GM18505 (cell line): ENCODE measurements around the gene ANKRD34B.

ENCODE experiments used
- ATAC-seq: cut with Tn5 transposase; IDR thresholded peaks from one replicate; pipeline ENCODE4 v1.9.1; 2021; ENCODE audit not compliant: unreplicated experiment
- POLR2A ChIP-seq: IDR thresholded peaks from 4 replicates; pipeline ENCODE4 v1.6.1; 2011; ENCODE audit warnings: borderline replicate concordance; ENCODE audit not compliant: insufficient read depth, insufficient read length; ENCODE audit errors: extremely low read depth

ANKRD34B gene

DNA sequence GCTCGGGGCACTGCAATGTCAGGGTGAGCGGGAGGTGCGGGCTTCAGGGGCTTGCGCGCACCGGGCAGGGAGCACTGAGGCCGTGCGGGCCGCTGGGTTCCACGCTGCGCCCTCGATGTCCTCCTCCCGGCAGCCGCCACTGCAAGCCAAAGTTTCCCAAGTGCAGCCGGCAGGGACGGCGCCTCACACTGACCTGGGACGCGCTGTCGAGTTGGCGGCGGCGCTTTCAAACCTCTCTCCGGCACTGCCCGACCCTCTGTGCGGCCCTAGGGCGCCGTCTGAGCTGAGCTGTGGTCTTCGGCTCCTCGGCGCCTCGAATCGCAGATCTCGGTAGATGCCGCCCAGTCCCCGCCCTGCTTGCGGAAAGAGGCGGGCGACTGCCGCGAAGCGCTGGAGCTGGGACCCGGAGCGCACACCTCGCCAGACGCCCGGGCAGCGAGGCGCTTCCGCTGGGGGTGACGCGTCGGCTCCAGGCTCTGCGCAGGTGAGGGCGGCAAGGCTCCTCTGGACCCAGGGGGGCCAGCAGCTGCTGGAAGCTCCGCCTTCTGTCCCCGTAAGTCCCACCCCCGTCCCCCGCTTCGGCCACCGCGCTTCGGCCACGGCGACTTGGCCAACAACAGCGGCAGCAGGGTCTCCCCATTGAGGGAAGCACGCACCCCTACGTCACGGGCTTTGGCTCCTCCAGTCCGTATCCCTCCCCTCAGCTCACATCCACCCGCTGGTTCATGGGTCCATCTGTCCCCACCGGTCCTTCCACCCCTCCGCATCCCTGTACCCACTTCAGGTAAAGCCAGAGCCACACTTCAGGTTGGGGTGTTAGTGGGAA, at the start of gene ANKRD34B:
Gene ANKRD34B (minus strand): TSS at position 320 of the 826 bp plus-strand sequence. CDS start 10,261 bp downstream, outside the sequence.
- ATAC-seq, result no peak
- no peak for TF ChIP-seq POLR2A

DNA sequence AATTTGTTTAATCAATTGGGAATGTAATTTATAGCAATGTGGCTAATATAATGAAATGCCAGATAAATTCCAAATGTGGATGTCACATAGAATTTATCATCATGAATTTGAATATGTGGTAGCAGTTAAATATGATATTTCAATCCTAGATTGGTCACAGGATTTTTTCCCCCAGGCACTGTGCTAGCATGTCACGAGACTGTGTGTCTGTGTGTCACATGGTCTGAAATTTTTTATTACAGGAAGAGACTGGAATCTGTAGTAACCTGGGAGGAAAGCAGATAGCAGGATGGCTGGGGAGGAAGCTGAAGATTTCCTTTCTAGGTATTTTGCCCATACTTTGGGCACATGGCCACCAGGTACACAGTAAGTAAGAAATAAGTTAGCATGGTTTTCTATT, 49.0 kb upstream of the ANKRD34B start:
- no peak for TF ChIP-seq POLR2A
- no peak for ATAC-seq

DNA sequence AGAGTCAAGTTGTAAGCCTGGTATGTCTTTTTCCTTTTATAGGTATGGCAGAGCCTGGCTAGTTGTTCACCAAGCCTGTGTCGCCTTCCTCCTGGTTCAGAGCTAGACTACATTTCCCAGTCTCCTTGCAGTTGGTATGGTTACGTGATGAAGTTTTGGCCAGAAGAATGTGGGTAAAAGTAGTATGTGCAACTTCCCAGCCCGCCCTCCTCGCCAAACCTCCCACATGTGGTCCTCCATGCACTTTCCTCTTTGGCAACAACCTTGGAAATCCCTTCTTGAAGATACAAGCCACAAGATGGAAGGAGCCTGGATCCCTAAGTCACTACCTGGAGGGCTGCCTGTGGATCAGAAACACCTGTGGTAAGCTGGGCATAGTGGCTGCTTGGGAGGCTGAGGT, 48.4 kb upstream of the ANKRD34B start:
- no peak for ATAC-seq
- TF ChIP-seq POLR2A, result no peak

DNA sequence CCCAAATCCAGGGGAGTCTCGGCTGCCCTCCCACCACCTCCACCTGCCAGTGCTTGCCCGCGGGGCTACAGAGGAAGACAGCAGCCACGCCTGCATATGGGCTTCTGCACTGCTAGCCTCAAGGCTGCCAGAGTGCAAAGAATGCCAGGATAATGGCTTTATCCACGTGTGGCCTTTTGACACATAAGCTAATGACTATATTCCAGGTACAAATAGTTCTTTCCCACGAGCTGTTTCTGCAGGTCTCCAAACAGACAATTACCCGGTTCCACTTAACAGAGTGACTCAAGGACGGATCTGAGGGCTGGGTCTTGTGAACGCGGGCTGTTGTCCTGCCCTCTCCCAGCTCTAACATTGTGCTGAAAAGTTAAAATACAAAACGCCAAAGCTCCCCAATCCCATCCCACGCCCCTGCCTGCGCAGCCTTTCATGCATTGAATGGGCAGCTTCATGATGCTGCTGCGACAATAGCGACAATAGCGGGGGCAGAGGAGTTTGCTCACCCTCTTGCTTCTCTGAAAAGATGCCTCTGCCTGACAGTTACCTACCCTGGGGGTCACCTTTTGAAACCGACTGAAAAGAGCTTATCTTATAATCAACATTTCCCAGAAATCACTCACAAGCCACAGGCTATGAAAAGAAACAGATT, 45.3 kb upstream of the ANKRD34B start:
- TF ChIP-seq POLR2A, result no peak
- no peak for ATAC-seq

DNA sequence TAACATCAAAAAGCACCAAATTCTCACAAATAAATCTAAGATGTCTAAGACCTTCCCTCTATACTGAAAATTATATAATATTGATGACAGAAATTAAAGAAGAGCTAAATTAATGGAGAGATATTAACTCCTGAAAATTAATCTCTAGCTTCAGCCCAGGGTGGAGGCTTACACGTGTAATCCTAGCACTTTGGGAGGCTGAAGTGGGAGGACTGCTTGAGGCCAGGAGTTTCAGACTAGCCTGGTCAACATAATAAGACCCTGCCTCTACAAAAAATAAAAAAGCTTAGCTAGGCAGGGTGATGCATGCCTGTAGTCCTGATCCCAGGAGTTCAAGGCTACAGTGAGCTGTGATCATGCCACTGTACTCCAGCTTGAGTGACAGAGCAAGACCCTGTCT, 39.6 kb upstream of the ANKRD34B start:
- ATAC-seq, result no peak
- TF ChIP-seq POLR2A, result no peak

DNA sequence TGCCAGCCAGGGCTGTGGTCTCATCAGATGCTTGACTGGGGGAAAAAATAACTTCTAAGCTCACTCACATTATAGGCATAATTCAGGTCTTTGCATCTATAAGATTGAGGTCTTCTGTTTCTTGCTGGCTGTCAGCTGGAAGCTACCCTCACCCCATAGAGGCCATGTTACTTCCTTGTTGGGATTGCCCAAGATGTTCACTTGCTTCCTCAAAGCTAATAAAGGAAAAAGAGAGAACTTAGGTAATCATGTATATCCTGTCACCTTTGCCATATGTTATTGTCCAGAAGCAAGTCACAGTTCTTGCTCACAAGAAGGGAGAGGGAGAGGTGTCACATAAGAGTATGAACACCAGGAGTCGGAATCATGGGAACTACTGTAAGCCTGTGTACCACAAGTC, 38.7 kb upstream of the ANKRD34B start:
- no peak for TF ChIP-seq POLR2A
- no peak for ATAC-seq

DNA sequence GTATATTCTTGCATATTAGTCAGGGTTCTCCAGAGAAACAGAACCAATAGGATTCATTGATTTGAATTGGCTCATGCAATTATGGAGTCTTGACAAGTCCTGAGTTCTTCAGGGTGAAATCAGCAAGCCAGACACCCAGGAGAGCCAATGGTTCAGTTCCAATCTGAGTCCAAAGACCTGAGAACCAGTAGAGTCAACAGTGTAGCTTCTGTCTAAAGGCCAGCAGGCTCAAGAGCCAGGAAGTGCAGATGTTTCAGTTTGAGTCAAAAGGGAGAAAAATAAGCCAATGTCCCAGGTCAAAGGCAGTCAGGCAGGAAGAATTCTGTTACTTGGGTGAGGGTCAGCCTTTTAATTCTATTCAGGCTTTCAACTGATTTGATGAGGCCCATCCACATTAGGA, 37.8 kb upstream of the ANKRD34B start:
- peak; percentile 76 for ATAC-seq

DNA sequence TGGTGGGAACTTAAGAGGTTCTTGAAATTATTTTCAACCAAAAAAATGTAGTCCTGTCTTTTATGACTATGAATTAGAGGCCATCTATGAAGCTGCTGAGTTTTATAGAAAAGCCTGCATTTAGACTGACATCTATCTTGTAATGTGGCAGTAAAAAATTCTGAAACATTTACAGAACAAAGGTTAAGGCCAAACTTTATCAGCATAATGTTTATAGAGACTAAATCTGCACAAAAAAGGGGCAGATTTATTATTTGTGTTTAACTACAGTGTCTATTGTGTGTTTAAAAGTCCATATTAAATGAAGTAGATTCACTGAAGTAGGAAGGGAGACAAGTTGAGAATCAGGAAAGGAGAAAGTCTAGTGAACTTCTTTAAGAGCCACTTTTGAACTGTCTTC, 37.3 kb upstream of the ANKRD34B start:
- no peak for ATAC-seq
- no peak for TF ChIP-seq POLR2A

More for the DNA sequence above, 37.8 kb upstream of the ANKRD34B start:
- TF ChIP-seq POLR2A, result no peak

DNA sequence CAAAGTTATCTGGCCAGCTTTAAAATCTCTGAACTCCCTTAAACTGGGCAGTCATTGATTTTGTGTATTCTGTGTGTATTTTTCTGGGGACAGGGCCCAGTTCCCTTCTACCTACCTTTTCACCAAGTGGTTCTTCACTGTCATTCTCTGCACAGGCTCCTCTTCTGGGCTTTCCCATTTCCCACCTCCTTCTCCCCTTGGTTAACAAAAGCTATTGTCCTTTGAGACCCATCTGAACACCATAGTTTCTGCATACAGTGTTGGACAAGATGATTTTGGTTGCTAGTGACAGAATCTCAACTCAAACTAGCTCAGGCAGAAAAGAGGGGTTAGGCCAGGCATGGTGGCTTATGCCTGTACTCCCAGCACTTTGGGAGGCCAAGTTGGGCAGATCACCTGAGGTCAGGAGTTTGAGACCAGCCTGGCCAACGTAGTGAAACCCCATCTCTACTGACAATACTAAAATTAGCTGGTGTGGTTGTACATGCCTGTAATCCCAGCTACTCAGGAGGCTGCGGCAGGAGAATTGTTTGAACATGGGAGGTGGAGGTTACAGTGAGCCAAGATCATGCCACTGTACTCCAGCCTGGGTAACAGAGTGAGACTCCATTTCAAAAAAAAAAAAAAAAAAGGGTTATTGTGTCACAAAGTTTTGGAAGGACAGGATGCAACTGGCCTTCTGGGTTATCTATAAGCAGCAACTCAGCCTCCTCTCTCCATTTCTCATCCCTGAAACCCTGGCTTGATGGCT, 31.0 kb upstream of the ANKRD34B start:
- no peak for ATAC-seq
- TF ChIP-seq POLR2A, result no peak

DNA sequence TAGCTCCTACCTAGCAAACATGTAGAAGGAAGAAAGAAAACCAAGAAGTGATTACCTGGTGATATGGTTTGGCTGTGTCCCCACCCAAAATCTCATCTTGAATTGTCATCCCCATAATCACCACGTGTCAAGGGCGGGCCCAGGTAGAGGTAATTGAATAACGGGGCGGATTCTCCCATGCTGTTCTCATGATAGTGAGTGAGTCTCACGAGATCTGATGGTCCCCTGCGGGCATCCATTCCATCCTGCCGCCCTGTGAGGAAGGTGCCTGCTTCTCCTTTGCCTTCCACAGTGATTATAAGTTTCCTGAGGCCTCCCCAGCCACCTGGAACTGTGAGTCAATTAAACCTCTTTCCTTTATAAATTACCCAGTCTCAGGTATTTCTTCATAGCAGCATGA, 27.4 kb upstream of the ANKRD34B start:
- no peak for TF ChIP-seq POLR2A
- ATAC-seq, result no peak

DNA sequence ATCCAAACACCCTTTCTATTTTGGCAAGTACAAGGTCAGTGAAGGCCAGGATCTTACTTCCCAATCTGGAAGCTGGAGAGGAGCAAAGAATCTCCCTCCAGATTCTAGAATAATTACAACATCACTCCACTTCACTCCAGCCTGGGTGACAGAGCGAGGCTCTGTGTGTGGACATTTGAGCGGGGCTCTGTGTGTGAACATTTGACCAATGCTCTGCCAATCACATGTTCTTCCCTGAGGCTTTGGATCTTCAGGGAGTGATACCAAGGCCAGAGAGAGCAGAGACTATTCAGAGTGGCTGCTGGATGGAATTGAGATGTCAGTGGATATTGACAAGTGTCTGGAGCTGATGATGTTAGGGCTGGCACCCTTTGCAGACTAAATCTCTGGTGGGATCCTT, 24.7 kb upstream of the ANKRD34B start:
- TF ChIP-seq POLR2A, result no peak
- ATAC-seq, result no peak

DNA sequence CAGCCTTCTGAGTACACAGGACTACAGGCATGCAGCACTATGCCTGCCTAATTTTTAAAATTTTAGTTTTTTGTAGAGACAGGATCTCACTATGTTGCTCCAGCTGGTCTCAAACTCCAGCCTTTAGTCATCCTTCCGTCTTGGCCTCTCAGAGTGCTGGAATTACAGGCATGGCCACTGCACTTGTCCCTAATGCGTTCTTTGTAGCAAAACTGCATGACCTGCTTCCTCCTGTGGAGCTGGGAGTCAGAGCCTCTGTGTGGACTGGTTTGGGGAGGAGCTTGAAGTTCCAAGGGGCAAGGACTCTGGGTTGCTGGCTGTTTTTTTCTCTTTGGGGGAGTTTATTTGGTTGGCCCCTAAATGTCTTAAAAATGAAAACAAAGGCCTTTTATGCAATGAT, 22.7 kb upstream of the ANKRD34B start:
- TF ChIP-seq POLR2A, result no peak
- no peak for ATAC-seq

DNA sequence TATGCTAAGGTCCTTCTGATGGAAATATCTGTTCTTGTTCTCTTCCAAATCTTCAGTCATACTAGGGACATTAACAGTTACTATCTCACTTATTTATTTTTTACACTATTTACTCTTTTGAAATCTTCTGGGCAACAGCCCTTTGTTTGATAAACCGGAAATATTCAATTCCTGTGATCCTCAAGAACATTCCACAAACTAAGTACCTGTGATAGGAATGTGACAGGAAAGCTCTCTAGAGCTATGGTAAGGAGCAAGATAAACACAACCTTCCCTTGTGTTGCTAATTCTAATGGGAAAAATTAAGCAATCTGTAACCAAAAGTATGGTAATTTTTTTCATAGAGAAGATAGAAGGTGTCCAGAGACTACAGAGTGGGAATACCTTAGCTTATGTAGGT, 22.0 kb upstream of the ANKRD34B start:
- ATAC-seq, result no peak
- no peak for TF ChIP-seq POLR2A
